HG03378 (cell line): ENCODE results near the gene MINK1.

Source experiments
- ATAC-seq: cut with Tn5 transposase; IDR thresholded peaks from one replicate; pipeline ENCODE4 v1.9.1; 2021; ENCODE audit warnings: mild to moderate bottlenecking, moderate library complexity; ENCODE audit not compliant: unreplicated experiment

MINK1 gene

GRCh38 chr17:4833178-4833940 is at the start of gene MINK1:
MINK1 (plus strand) TSS chr17:4833340; CDS start chr17:4833584, 244 bp downstream.
- ATAC-seq: peak; percentile 78

- ATAC-seq: no peak
These were observed 47.6 kb upstream of the MINK1 start for GRCh38 chr17:4785311-4786105.

- ATAC-seq: no peak
These were observed 47.0 kb upstream of the MINK1 start, which contains the start of gene VMO1 for GRCh38 chr17:4786106-4786511. VMO1 (minus strand) TSS chr17:4786364; CDS start chr17:4786352, 12 bp downstream.

GRCh38 chr17:4786516-4786915 is 46.6 kb upstream of the MINK1 start:
- ATAC-seq: no peak

DNA sequence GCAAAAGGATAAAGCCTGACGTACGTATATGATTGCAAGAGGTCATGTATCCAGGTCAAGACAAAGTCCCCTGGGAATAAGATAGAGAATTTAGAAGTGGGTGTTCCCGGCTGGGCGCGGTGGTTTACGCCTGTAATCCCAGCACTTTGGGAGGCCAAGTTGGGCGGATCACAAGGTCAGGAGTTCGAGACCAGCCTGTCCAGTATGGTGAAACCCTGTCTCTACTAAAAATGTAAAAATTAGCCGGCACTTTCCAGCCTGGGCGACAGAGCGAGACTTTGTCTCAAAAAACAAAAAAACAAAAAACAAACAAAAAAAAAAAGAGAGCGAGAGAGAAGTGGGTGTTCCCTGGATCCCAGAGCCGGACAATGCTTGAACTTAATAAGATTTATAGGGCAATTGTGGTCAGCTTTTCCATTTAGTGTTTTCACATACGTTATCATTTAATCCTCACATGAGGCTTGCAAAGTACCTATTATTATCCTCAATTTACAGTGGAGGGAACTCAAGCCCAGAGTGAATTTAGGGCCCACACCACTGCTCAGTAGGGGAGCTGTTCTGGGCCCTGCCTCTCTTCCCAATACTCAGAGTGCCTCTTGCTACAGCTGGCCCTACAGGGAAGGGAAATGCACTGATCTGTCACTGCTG is 44.9 kb upstream of the MINK1 start:
- no peak for ATAC-seq

DNA sequence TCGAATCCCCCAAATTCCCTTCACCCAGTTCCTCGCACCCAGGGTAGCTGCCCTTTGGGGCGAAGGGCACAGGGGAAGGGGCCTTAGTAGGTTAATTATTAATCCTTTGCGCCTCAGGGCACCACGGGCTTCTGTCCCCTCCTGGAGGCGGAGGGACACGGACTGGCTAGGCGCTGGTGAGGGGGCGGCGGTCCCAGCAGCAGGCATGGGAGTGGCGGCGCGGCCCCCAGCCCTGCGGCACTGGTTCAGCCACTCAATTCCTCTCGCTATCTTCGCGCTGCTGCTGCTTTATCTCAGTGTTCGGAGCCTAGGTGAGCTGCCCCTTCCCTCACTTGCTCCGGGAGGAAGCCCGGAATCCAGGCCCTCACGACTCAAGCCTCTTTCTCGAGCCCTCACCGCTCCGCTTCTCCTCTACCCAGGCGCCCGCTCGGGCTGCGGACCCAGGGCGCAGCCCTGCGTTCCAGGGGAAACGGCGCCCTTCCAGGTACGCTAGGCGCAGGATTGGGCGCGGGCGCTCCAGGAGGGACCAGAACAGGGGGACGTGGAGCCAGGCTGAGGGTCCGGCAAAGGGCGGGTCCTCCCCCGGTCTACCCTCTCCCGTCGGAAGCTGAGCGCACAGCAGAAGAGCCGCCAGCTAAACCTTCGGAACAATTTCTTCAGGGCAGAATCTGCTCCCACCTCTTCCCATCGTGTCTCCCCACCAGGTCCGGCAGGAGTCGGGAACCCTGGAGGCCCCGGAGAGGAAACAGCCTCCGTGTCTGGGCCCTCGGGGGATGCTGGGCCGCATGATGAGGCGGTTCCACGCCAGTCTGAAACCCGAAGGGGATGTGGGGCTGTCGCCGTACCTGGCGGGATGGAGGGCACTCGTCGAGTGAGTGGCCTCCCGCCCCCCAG is 44.1 kb upstream of the MINK1 start, which contains the start of gene GLTPD2:
GLTPD2 (plus strand) TSS at position 158 of the 894 bp plus-strand sequence; CDS start at position 206, 48 bp downstream.
- no peak for ATAC-seq

DNA sequence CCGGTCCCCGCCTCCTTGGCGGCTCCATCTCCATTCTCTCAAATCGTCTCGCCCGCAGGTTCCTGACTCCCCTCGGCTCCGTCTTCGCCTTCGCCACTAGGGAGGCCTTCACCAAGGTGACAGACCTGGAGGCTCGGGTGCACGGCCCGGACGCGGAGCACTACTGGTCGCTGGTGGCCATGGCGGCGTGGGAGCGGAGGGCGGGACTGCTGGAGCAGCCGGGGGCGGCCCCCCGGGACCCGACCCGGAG is 43.5 kb upstream of the MINK1 start:
- ATAC-seq: no peak

DNA sequence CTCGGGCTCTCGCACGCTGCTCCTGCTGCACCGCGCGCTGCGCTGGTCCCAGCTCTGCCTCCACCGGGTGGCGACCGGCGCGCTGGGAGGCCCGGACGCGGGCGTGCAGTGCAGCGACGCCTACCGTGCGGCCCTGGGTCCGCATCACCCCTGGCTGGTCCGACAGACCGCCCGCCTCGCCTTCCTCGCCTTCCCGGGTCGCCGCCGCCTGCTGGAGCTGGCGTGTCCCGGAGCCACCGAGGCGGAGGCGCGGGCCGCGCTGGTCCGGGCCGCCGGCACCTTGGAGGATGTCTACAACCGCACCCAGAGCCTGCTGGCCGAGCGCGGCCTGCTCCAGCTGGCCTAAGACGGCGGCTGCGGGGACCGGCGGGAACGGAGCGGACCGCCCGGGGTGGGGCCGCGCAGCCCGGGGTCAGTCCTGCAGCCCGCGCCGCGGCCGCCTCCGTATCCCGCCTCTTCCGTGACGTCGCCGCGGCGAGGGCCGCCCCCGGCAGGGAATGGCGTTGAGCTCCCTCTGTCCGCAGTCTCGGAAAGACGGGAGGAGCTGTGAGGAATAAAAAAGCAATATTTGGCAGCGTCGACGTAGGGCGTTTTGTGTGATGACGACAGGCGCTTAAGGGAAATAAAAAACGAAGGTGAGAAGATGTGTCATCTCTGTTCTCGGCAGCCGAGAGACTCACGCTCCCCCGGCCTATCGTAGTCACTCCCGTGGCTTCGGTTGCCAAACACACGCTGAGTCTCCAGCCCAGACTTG is 43.0 kb upstream of the MINK1 start:
- peak; percentile 63 for ATAC-seq

- ATAC-seq: no peak
These were observed 42.4 kb upstream of the MINK1 start for GRCh38 chr17:4790705-4791088.

DNA sequence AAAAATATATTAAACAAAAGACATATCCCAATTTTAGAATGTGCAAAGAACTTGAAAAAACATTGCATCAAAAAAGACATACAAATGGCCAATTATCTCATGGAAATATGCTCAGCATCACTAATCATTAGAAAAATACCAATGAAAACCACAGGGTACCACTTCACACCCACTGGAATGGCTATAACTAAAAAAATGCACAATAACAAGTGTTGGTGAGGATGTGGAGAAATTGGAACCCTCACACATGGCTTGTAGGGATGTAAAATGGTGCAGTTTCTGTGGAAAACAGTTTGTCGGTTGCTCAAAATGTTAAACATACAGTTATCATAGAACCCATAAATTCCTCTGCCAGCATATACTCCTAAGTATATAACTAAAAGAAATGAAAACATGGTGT is 38.0 kb upstream of the MINK1 start:
- no peak for ATAC-seq

DNA sequence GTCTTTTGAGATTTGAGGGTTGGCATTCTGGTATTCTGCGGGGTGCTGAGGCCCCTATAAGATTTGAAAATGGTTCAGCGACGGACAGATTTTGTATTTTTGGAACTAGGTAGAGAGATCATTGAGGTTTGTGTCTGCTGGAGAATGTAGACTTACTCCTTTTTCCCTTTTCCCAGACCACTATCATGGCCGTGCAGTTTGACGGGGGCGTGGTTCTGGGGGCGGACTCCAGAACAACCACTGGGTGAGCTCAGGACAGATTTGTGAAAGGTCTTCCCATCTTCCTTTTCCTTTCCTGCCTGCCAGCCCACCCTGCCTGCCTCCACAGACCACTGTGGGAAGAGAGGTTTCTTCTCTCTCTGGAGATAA is 36.6 kb upstream of the MINK1 start:
- no peak for ATAC-seq

DNA sequence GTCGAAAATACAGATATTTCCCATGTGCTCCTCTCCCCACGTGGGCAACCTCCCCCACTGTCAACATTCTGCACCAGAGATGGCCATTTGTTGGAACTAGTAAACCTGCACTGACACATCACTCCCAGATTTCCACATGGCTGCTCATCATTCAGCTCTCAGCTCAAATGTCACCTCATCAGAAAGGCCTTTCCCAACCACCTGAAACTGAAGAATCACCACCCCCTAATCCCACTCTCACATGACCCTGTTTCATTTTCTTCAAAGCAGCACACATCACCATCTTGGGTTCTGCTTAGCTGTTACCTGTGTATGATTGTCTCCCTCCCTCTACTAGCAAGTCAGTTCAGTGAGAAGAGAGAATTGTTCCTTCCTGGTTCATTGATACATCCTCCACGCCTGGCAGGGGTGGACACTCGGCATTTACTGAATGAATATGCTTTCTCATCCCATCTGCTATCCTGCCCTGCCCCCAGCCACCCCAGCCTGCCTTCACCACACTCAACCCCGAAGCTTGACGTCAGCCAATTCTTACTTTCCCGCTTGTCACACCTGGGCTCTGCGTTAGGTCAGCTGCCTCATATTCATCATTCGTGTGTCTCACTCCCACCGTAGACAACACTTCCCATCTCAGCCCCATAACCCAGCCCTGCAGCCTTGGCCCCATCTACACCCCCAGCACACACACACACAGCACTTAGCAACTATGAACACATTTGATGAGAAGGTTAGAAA is 32.5 kb upstream of the MINK1 start:
- ATAC-seq: no peak

DNA sequence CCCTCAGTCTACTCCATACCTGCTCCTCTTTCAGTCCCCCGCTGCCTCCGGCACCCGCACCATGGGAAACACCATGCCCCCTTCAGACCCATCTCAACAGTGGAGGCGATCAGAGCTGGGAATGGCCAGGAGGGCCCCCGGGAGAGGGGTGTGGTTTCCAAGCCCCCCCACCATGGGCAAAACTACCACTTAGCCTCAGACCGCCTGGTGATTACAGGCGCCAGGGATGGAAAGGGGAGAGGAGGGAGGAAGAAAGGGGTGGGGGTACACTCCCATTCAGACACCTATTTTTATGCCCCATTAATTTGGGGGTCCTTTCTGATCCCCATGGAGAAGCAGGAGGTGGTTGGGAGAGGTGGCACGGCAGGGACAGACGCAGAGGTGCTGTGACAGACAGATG is 30.9 kb upstream of the MINK1 start, which contains the start of gene C17orf114:
C17orf114 (minus strand) TSS at position 101 of the 400 bp plus-strand sequence.
- no peak for ATAC-seq

DNA sequence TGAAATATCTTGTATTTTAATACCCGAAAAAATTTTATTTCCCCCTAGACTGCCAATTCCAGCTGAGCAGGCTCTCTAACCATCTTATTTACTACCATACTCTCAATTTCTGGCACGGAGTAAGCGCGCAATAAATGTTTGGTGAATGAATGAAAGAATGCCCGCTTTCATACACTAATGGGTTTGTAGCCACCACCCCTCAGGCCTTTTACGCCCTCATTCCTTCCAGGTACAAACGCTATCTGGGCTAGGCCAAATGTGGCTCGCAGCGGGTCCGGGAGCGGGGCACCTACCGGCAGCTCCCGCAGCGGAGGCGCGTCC is 26.7 kb upstream of the MINK1 start:
- ATAC-seq: no peak

DNA sequence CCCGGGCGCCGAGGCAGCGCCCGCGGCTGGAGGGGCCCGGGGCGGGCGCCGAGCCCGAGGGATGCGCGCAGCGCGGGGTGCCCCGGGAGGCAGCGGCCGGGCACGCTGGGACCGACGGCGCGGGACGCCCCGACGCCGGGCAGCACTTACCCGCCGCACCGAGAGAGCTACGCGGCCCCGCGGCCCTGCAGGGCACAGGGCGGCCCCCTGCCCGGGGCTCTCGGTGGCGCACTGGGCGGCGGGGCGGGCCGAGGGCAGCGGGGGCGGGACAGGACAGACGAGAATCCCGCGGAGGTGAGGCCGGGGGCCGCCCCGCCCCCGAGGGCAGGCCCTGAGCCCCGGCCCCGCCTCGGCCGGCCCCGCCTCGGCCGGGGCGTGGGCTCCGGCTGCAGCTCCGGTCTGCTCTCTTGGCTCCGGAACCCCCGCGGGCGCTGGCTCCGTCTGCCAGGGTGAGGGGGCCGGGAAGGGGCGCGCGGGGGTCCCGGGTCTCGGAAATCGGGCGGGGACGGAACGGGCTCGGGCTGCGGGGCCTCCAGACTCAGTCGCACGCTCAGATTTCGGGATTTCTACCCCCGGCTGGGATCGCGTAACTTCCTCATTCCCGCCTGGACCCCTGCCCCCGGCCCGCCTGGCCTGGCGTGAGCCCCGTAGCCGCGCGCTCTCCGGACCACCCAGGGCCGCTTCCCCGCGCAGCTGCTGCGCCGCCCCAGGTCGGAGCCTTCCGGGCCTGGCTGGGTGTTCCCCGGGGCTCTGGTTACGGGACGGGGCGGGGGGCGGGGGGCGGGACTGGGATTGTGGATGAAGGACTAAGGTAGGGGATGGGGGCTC is 26.1 kb upstream of the MINK1 start, which contains the start of gene PLD2:
PLD2 (plus strand) TSS at position 376 of the 828 bp plus-strand sequence. CDS start 621 bp downstream, outside the sequence.
- ATAC-seq: no peak

- no peak for ATAC-seq
These were observed 25.3 kb upstream of the MINK1 start for GRCh38 chr17:4807605-4808377.

DNA sequence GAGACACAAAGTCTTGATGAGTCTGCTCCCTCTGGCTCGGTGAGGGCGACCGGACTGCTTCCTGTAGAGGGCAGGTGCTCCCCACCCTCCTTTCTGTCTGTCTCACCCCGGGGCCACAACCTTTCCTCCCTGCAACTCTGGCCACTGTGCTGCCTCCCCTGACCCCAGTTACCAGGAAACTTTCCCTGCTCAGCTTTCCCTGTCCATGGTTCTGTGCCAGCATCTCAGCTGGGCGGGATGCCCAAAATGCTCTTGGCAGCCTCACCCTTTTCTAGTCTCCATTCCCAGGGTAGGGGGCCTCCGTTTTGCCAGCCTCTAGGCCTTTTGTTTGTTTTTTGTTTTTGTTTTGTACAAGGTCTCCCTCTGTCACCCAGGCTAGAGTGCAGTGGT is 24.8 kb upstream of the MINK1 start:
- ATAC-seq: no peak
